Activated CD4-positive, CD25-positive, alpha-beta regulatory T cell treated with anti-CD3 and anti-CD28 coated beads, Interleukin-2, amount 50 U/mL, for 72 hours (primary cell): ENCODE results near the gene IL10RB.
"Not testable (repeated sequence)": the region's sequence is repeated elsewhere in the genome, so short reads cannot be mapped to it uniquely, and the experiment has no call there.

ENCODE experiments used
- DNase-seq: peaks from one replicate; pipeline ENCODE4 v3.0.0; 2021

The IL10RB gene

DNA sequence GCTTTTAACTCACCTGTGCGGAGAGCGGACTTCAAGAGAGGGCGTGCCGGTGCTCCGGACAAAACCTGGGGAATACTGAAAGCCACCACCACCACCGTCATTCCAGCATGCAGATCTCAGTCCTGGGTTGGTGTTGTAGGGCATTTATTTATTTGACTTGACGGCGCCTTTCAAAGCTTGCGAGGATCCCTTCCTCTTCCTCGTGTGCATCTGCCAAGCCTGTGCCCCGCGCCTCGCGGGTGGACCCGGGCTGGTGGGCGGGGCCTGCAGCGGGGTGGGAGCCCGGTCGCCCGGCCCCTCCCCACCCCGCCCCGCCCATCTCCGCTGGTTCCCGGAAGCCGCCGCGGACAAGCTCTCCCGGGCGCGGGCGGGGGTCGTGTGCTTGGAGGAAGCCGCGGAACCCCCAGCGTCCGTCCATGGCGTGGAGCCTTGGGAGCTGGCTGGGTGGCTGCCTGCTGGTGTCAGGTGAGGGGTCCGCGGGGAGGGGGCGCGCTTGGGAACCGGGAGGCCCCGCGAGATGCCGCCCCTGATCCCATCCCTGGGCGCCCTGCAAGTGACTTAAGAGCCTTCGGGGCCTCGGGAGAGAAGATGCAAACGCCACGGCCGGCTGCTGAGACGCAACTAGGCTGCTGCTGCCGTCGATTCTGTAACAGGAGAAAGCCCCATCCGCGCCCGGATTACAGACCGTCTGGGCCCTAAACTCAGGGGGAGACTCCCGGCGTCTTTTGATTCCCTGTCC, at the start of gene IL10RB:
Gene IL10RB, plus strand, starts transcription at position 318 of the 739 bp plus-strand sequence. Its CDS starts 99 bp downstream, at position 417.
- DNase-seq = peak; percentile 80

- no peak for DNase-seq
Observed at GRCh38 chr21:33217138-33217520, 49.0 kb upstream of the IL10RB start.

GRCh38 chr21:33219300-33219699, 46.9 kb upstream of the IL10RB start:
- no peak for DNase-seq

DNA sequence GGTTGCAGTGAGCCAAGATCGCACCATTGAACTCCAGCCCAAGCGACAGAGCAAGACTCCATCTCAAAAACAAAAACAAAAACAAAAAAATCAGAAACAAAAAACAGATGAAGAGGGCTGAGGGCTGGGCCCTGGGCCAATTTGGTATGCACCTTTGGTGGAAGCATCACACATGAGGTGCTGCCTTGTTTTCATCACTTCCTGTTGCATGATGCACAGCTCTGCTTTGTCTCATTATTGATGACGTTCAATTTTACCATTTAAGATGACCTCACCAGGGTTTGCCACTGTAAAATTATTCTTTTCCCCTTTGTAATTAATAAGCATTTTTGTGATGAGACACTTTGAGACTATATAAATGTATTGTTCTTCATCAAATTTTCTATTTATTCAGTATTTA, 46.2 kb upstream of the IL10RB start:
- DNase-seq = no peak

DNA sequence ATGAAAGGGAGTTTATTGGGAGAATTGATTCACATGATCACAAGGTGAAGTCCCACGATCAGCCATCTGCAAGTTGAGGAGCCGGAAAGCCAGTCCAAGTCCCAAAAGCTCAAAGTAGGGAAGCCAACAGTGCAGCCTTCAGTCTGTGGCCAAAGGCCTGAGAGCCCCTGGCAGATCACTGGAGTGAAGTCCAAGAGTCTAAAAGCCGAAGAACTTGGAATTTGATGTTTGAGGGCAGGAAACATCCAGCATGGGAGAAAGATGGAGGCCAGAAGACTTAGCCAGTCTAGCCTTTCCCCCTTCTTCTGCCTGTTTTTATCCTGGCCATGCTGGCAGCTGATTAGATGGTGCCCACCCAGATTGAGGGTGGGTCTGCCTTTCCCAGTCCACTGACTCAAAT, 40.8 kb upstream of the IL10RB start:
- not testable (repeated sequence) for DNase-seq

- DNase-seq = no peak
Observed at GRCh38 chr21:33228455-33228854, 37.7 kb upstream of the IL10RB start.

DNA sequence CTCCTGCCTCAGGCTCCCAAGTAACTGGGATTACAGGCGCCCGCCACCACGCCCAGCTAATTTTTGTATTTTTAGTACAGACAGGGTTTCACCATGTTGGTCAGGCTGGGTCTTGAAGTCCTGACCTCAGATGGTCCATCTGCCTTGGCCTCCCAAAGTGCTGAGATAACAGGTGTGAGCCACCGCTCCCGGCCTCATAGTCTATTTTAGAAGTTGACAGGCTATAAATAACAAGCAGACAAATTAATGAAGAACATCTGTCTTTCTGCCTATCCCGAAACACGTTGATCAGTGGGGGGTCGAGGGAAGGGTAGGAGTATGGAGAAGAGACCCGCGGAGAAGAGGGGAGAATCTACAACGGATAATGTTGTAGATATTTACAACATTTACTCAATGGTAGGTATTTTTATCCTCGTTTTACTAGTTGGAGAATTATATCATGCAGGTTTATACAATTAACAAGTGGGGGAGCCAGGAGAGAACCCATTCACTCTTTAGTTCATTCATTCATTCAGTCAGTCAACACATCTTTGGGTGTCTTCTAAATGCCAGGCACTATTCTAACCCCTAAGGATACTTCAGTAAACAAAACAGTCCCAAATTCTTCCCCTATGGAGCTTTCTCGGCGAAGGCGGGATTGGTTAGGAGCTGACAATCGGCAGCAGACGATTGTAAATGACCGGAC, 36.9 kb upstream of the IL10RB start:
- no peak for DNase-seq

DNA sequence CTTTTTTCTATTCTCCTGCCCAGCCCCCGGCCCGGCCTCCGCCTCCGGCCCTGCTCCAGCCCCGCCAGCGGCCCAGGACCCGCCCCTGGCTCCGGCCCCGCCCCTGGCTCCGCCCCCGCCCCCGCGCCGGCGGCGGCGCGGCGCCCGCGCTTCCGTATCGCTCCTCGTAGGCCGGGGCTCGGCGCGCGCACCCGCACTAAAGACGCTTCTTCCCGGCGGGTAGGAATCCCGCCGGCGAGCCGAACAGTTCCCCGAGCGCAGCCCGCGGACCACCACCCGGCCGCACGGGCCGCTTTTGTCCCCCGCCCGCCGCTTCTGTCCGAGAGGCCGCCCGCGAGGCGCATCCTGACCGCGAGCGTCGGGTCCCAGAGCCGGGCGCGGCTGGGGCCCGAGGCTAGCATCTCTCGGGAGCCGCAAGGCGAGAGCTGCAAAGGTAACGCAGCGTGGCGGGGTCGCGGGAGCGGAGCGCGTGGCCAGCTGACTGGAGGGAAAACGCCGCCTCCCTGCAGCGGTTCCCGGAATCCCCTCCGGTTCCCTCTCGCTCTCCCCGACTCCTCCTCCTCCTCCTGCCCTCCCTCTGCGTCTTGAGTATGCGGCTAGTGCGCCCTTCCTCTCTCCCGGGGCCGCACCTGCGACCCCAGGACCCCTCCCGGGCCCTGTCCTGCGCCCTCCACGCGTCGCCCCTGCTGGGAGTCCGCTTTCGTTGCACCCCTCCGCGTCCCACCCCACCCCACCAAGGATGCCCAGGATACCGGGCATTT, 36.2 kb upstream of the IL10RB start, which contains the start of gene IFNAR2:
Gene IFNAR2, plus strand, starts transcription at position 155 of the 761 bp plus-strand sequence. CDS start 11,985 bp downstream, outside the sequence.
- peak; percentile 80 for DNase-seq

DNA sequence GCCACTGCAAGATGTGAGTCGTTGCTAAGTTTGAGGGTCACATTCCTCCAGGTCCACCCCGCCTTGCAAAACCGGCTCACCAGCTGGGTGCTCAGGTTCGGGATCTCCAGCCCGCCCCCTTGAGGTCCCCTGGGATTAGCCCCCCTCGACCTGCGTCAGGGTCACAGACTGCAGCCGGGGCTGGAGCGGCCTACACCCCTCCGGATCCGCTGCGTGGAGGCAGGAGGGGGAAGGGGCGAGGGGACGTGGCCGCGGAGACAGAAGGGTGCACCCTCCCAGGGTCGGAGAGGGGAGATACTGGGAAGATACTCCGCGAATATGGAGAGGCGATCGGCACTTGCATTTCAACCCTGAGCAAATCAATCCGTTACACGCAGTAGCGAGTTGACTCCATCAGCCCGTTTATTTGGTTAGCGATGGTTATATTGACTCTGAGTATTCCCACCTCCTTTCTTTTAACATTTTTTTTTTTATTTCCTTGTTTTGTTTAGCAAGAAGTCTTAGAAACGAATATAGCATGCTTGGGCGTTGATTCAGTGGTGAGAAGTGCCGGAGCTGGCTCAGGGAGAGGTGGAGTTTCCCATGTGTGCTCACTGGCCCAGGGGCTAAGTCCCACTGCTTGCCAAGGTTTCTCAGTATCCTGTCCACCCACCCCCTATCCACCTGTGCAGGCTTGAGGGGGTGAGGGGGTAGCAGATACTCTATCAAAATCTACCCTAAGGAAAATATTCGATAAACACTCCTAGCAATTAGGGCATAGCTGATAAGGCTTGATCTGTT, 35.4 kb upstream of the IL10RB start:
- peak; percentile 51 for DNase-seq

- DNase-seq = no peak
Observed at GRCh38 chr21:33231526-33231925, 34.6 kb upstream of the IL10RB start.

- no peak for DNase-seq
Observed at GRCh38 chr21:33232291-33233034, 33.7 kb upstream of the IL10RB start.

DNA sequence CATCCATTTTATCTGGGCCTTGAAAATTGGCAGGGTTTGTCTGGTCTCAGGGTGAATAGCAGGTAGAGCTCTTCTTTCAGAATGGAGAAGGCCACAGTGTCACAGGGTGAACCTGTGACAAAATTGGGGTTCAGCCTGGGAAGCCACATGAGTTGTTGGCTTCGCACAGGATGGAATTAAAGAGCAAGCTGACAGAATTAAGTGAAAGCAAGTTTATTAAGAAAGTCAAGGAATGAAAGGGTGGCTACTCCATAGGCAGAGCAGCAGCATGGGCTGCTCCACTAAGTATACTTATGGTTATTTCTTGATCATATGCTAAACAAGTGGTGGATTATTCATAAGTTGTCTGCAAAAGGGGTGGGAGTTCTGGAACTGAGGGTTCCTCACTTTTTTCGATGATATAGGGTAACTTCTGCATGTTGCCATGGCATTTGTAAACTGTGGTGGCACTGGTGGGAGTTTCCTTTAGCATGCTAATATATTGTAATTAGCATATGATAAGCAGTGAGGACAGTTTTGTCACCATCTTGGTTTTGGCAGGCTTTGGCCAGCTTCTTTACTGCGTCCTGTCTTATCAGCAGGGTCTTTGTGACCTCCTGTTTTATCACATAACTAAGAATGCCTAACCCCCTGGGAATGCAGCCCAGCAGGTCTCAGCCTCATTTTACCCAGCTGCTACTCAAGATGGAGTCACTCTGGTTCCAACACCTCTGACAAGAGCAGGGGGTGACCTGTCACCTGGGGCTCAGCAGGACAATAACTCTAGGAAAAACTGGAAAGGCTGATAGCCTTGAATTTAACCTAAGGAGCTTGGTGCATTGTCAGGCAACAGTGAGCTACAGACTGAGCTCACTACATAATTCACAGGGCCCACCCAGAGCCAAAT, 31.3 kb upstream of the IL10RB start:
- DNase-seq = no peak

- no peak for DNase-seq
Observed at GRCh38 chr21:33236013-33236686, 30.0 kb upstream of the IL10RB start.

GRCh38 chr21:33236766-33237165, 29.4 kb upstream of the IL10RB start:
- DNase-seq = no peak

DNA sequence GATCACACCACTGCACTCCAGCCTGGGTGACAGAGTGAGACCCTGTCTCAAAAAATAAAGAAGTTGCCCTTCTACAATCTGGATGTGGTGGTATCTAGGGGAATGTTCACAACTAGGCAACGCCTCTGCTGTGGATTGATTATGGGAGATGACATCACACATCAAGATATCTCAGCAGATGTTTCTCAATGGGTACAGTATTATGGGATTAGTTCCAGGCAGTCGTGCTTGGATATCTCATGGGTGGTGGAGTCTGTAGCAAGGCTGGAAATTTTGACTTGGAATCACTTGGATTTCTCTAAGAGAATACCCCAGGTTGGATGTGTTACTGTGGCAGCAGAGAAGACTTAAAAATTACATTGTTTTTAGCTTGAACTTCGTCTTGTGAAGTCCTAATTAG, 28.7 kb upstream of the IL10RB start:
- no peak for DNase-seq

DNA sequence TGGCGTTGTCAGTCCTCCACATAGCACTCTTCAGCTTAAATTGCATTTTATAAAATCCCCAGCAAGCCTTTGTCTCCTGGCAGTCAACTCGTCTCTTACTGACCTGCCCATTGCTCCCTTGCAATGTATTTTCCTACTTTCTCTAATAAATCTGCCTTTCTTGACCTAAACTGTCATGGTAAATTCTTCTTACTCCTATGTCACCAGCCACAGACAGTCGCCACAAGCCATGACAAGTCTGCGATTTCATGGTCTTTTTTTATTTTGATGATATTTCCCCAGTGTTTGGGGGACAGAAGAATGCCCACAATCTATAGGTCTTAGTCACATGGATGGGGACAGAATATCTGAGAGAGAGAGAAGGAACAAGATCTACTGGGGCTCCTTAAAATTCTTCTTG, 28.0 kb upstream of the IL10RB start:
- no peak for DNase-seq

GRCh38 chr21:33238565-33239255, 27.5 kb upstream of the IL10RB start:
- DNase-seq = peak; percentile 45

DNA sequence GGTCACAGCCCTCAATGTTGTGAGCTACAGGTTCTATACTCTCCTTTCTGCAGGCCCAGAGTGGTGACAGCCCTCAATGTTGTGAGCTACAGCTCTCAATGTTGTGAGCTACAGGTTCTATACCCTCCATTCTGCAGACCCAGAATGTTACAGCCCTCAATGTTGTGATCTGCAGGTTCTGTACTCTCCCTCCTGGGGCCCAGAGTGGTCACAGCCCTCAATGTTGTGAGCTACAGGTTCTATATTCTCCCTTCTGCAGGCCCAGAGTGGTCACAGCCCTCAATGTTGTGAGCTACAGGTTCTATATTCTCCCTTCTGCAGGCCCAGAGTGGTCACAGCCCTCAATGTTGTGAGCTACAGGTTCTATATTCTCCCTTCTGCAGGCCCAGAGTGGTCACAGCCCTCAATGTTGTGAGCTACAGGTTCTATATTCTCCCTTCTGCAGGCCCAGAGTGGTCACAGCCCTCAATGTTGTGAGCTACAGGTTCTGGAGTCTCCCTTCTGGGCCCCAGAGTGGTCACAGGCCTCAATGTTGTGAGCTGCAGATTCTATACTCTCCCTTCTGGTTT, 26.5 kb upstream of the IL10RB start:
- DNase-seq = not testable (repeated sequence)

- DNase-seq = no peak
Observed at GRCh38 chr21:33240404-33240803, 25.8 kb upstream of the IL10RB start.
